ENCODE measurements around the gene TRMT11. TPM values are rescaled to one million over a fixed set of nuclear protein-coding genes. Genes with fewer than 3 reads are reported as not detected.
"Not testable (repeated sequence)": the region's sequence is repeated elsewhere in the genome, so short reads cannot be mapped to it uniquely, and the experiment has no call there.

The TRMT11 gene
- total RNA-seq, 2 experiments from 2014 or later, result 42.8 to 46.9 TPM

DNA sequence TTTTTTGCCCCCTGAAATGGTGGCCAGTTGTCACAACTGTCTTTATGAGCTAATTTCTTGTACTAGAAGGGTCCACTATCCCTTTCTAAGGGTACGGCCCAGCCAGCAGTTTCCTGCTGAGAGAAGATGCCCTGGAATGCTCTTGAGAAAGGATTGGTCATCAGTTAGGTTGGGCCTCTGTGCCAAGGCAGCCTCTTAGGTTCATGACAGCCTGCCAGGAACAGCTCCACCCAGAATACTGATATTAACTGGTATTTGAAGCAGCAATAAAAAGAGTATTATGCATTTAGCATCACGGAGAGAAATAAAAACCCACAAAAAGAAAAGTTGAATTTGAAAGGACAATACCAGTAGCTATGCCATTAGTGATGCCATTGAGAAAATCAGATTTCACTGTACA lies 38.7 kb upstream of the TRMT11 start:
- H3K9me3 Mint-ChIP-seq, result no peaks in the 10 kb centered on the region
- H3K27me3 Mint-ChIP-seq, result peaks cover 9% of the 10 kb centered on the region
- intact Hi-C loops (cut with micrococcal nuclease), result no loop called here
- H3K4me1 Mint-ChIP-seq (ENCODE audit: low read depth), result peaks cover 15% of the 10 kb centered on the region
- H3K27ac Mint-ChIP-seq, result no peak overlapping the region
- no peak overlapping the region for H3K4me3 Mint-ChIP-seq
- H3K36me3 Mint-ChIP-seq, result no peaks in the 10 kb centered on the region
- POLR2A ChIA-PET, result interaction anchor here (0.9 kb wide), 1 partner anchor 9 kb away, joined by 3 read pairs; the partner anchor contains the start of gene HINT3
- CTCF ChIA-PET, result interaction anchor here (3.7 kb wide), 1 partner anchor 9 kb away, joined by 26 read pairs; the partner anchor contains the start of gene HINT3
- DNase-seq, result no peak

DNA sequence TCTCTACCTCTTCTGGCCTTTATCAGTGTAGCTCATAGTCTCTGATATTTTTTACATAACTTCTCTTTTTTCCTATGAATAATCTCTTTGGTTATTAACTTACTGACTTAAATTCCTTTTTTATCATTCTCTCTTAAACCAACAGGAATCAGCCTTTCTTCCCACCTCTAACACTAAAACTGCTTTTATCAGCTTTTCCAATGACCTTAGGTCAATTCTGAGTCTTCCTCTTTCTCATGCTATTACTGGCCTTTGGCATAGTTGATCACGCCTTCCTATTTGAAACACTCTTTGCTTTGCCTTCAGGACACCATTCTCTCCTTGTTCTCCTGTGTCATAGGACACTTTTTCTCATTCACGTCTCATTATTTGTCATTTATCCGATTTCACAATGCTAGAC lies 37.9 kb upstream of the TRMT11 start:
- no peaks in the 10 kb centered on the region for H3K36me3 Mint-ChIP-seq
- ChIA-PET POLR2A (no interaction called here), CTCF (interaction anchor here (3.7 kb wide), 1 partner anchor 8 kb away, joined by 26 read pairs; the partner anchor contains the start of gene HINT3)
- intact Hi-C loops (cut with micrococcal nuclease), result no loop called here
- DNase-seq, result no peak
- no peak overlapping the region for H3K27ac Mint-ChIP-seq
- peaks cover 10% of the 10 kb centered on the region for H3K27me3 Mint-ChIP-seq
- no peaks in the 10 kb centered on the region for H3K9me3 Mint-ChIP-seq
- H3K4me1 Mint-ChIP-seq (ENCODE audit: low read depth), result peaks cover 15% of the 10 kb centered on the region
- H3K4me3 Mint-ChIP-seq, result no peak overlapping the region

GRCh38 chr6:125949069-125949468 lies 37.3 kb upstream of the TRMT11 start:
- intact Hi-C loops (cut with micrococcal nuclease), result no loop called here
- no peak overlapping the region for H3K27ac Mint-ChIP-seq
- ChIA-PET POLR2A (no interaction called here), CTCF (interaction anchor here (3.7 kb wide), 1 partner anchor 7 kb away, joined by 26 read pairs; the partner anchor contains the start of gene HINT3)
- no peaks in the 10 kb centered on the region for H3K36me3 Mint-ChIP-seq
- H3K27me3 Mint-ChIP-seq, result peaks cover 10% of the 10 kb centered on the region
- DNase-seq, result no peak
- H3K4me1 Mint-ChIP-seq (ENCODE audit: low read depth), result peaks cover 9% of the 10 kb centered on the region
- no peak overlapping the region for H3K4me3 Mint-ChIP-seq
- no peaks in the 10 kb centered on the region for H3K9me3 Mint-ChIP-seq

DNA sequence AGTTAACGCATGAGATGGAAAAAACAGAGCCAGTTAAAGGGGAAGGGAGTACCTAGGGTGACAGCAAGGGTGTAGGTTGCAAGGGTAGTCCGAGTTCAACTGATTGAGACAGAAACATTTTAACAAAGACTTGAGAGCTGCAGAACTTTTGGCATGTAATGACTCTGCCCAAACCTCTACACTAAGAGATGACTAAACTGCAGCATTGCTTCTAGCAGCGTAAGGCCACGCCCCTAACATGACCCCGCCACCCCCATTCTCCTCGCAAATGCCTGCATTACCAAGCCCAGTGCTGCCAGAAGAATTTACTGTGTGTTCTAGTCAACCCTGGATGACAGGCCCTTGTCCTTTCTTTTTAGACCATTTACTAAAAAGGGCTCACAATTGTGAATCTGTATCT lies 36.0 kb upstream of the TRMT11 start:
- H3K4me3 Mint-ChIP-seq, result no peak overlapping the region
- no peaks in the 10 kb centered on the region for H3K9me3 Mint-ChIP-seq
- POLR2A ChIA-PET, result no interaction called here
- peaks cover 6% of the 10 kb centered on the region for H3K4me1 Mint-ChIP-seq (ENCODE audit: low read depth)
- intact Hi-C loops (cut with micrococcal nuclease), result no loop called here
- H3K27ac Mint-ChIP-seq, result no peak overlapping the region
- H3K36me3 Mint-ChIP-seq, result no peaks in the 10 kb centered on the region
- H3K27me3 Mint-ChIP-seq, result peaks cover 10% of the 10 kb centered on the region
- CTCF ChIA-PET, result interaction anchor here (3.3 kb wide), 1 partner anchor 44 kb away, joined by 21 read pairs; no protein-coding TSS in a partner anchor
- peak; percentile 65 for DNase-seq

- H3K4me3 Mint-ChIP-seq; H3K9me3 Mint-ChIP-seq; intact Hi-C loops (cut with micrococcal nuclease); H3K27ac Mint-ChIP-seq; H3K4me1 Mint-ChIP-seq (ENCODE audit: low read depth); DNase-seq; H3K36me3 Mint-ChIP-seq; POLR2A ChIA-PET: not testable (repeated sequence)
- peaks cover 10% of the 10 kb centered on the region for H3K27me3 Mint-ChIP-seq
- CTCF ChIA-PET, result interaction anchor here (0.7 to 3.3 kb wide), 6 partner anchors 23 to 169 kb away, joined by 3 to 28 read pairs (median 8); no protein-coding TSS in a partner anchor
Observed at GRCh38 chr6:125950716-125951115, 35.6 kb upstream of the TRMT11 start.

GRCh38 chr6:125951323-125951722 lies 35.0 kb upstream of the TRMT11 start:
- H3K4me3 Mint-ChIP-seq, result no peak overlapping the region
- H3K27ac Mint-ChIP-seq, result no peak overlapping the region
- CTCF ChIA-PET, result interaction anchor here (0.7 to 3.3 kb wide), 8 partner anchors 11 to 170 kb away, joined by 3 to 28 read pairs (median 3); no protein-coding TSS in a partner anchor
- peaks cover 8% of the 10 kb centered on the region for H3K4me1 Mint-ChIP-seq (ENCODE audit: low read depth)
- DNase-seq, result no peak
- no peaks in the 10 kb centered on the region for H3K9me3 Mint-ChIP-seq
- peaks cover 10% of the 10 kb centered on the region for H3K27me3 Mint-ChIP-seq
- POLR2A ChIA-PET, result interaction anchor here (1.0 to 2.5 kb wide), 2 partner anchors 11 to 170 kb away, joined by 4 to 11 read pairs; no protein-coding TSS in a partner anchor
- H3K36me3 Mint-ChIP-seq, result no peaks in the 10 kb centered on the region
- intact Hi-C loops (cut with micrococcal nuclease), result no loop called here

GRCh38 chr6:125952764-125953501 lies 33.4 kb upstream of the TRMT11 start:
- CTCF ChIA-PET, result interaction anchor here (0.6 to 3.3 kb wide), 15 partner anchors 9 to 172 kb away, joined by 3 to 28 read pairs (median 5); partner anchors contain the start of gene NCOA7
- POLR2A ChIA-PET, result interaction anchor here (1.0 to 2.5 kb wide), 2 partner anchors 162 to 172 kb away, joined by 5 to 11 read pairs; partner anchors contain the start of gene NCOA7
- Mint-ChIP-seq H3K36me3 (no peaks in the 10 kb centered on the region), H3K27me3 (peaks cover 10% of the 10 kb centered on the region), H3K9me3 (no peaks in the 10 kb centered on the region), H3K27ac (no peak overlapping the region), H3K4me1 (ENCODE audit: low read depth) (peaks cover 6% of the 10 kb centered on the region), H3K4me3 (no peak overlapping the region)
- intact Hi-C loops (cut with micrococcal nuclease), result no loop called here
- peak; percentile 62 for DNase-seq

- H3K36me3 Mint-ChIP-seq, result no peaks in the 10 kb centered on the region
- CTCF ChIA-PET, result interaction anchor here (0.6 to 3.3 kb wide), 11 partner anchors 10 to 172 kb away, joined by 3 to 28 read pairs (median 6); partner anchors contain the start of gene NCOA7
- peak; percentile 25 for DNase-seq
- intact Hi-C loops (cut with micrococcal nuclease), result no loop called here
- H3K27me3 Mint-ChIP-seq, result peaks cover 10% of the 10 kb centered on the region
- H3K4me1 Mint-ChIP-seq (ENCODE audit: low read depth), result peaks cover 6% of the 10 kb centered on the region
- POLR2A ChIA-PET, result interaction anchor here (1.0 to 2.5 kb wide), 3 partner anchors 163 to 172 kb away, joined by 4 to 11 read pairs (median 5); partner anchors contain the start of gene NCOA7
- no peak overlapping the region for H3K27ac Mint-ChIP-seq
- no peaks in the 10 kb centered on the region for H3K9me3 Mint-ChIP-seq
- no peak overlapping the region for H3K4me3 Mint-ChIP-seq
Observed at GRCh38 chr6:125953502-125953875, 32.9 kb upstream of the TRMT11 start.

DNA sequence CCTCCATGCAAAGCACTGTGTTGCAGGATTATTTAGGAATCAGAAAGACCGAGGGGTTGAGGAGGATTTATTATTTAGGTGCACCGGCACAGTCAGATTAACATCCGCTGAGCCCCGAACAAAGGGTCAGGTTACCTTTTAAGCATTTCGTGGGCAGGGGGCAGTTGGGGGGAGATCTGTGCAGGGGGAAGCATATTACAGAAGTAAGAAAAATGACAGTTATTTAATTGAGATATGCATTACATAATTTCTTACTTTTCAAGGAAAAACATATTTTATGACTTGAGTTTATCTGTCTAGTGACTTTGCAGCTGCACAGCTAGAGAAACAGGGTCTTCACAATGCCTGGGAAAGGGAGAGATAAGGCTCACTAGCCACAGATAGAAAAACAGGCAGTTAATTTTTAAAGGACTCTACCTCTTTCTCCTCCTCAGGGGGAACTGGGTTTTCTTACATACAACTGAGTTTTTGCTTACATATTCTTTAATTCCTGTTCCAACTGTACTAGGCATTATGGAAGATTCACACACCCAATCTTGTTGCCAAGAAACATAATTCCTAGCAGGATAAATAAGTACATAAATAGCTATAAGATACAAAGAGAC lies 31.5 kb upstream of the TRMT11 start:
- Mint-ChIP-seq H3K36me3 (no peaks in the 10 kb centered on the region), H3K27ac (no peak overlapping the region), H3K4me1 (ENCODE audit: low read depth) (peaks cover 6% of the 10 kb centered on the region), H3K27me3 (peaks cover 7% of the 10 kb centered on the region), H3K4me3 (no peak overlapping the region), H3K9me3 (no peaks in the 10 kb centered on the region)
- no peak for DNase-seq
- ChIA-PET POLR2A (interaction anchor here (1.2 kb wide), 1 partner anchor 164 kb away, joined by 4 read pairs; the partner anchor contains the start of gene NCOA7), CTCF (interaction anchor here (1.6 to 5.9 kb wide), 8 partner anchors 8 to 207 kb away, joined by 6 to 106 read pairs (median 28); partner anchors contain the start of gene NCOA7)
- intact Hi-C loops (cut with micrococcal nuclease), result loop anchor here (5.0 kb wide), 1 partner anchor 653 kb away; the partner anchor contains the start of gene HDDC2

- intact Hi-C loops (cut with micrococcal nuclease), result loop anchor here (1.0 to 5.0 kb wide), 9 partner anchors 31 to 654 kb away; partner anchors contain the start of genes HDDC2 and TRMT11
- Mint-ChIP-seq H3K27ac (peak overlapping the region; percentile 43), H3K4me1 (ENCODE audit: low read depth) (peaks cover 6% of the 10 kb centered on the region), H3K4me3 (peak overlapping the region; percentile 58), H3K9me3 (no peaks in the 10 kb centered on the region), H3K36me3 (no peaks in the 10 kb centered on the region), H3K27me3 (peaks cover 6% of the 10 kb centered on the region)
- POLR2A ChIA-PET, result interaction anchor here (0.6 to 3.0 kb wide), 13 partner anchors 8 to 178 kb away, joined by 3 to 32 read pairs (median 4); partner anchors contain the start of genes NCOA7 and TRMT11
- no peak for DNase-seq
- CTCF ChIA-PET, result interaction anchor here (0.6 to 5.9 kb wide), 59 partner anchors 9 to 860 kb away, joined by 3 to 106 read pairs (median 6); partner anchors contain the start of genes HDDC2, NCOA7 and TRMT11
Observed at GRCh38 chr6:125955973-125956372, 30.4 kb upstream of the TRMT11 start.

DNA sequence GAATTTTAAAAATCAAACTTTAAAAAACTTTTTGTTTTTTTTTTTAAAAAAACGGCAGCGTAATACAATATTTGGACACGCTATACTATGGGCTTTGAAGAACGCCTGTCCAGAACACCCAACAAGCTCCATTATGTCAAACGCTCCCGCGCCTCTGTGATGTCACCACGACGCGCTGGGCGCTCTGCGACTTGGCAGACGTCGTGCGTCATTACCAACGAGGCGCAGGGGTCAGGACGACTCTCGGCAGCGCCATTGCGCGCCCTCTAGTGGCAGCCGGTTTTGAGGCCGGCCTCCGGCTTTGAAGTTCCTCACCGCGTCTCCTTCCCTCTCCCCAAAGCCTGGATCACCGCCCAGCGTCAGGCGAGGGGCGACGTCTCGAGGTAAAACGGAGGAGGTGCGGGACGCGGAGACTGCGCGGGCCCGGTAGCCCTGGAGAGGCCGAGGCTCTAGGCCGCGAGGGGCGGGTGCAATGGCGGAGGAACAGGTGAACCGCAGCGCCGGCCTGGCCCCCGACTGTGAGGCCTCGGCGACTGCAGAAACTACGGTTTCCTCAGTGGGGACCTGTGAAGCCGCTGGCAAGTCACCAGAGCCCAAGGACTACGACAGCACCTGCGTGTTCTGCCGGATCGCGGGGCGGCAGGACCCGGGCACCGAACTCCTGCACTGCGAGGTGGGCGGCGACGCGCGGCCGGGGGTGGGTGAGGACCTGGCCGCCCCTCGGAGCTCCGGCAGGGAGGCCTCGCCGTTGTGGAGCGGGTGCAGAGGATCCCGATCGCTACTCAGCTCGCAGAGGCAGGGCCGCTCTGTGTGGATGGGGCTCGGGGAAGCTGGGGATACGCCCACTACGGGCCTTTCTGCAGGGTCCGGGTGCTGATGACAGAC lies 29.6 kb upstream of the TRMT11 start, which contains the start of gene HINT3:
TSS of gene HINT3 (plus strand) at position 265 of the 885 bp plus-strand sequence. CDS start at position 473, 208 bp downstream.
- Mint-ChIP-seq H3K4me1 (ENCODE audit: low read depth) (peaks cover 6% of the 10 kb centered on the region), H3K4me3 (peak within 1 kb of the TSS; percentile 58), H3K9me3 (no peaks in the 10 kb centered on the region), H3K27ac (peak within 1 kb of the TSS; percentile 43), H3K27me3 (peaks cover 4% of the 10 kb centered on the region), H3K36me3 (no peaks in the 10 kb centered on the region)
- intact Hi-C loops (cut with micrococcal nuclease), result loop anchor here (1.0 to 5.0 kb wide), 9 partner anchors 30 to 654 kb away; partner anchors contain the start of genes HDDC2 and TRMT11
- POLR2A ChIA-PET, result interaction anchor here (0.6 to 3.0 kb wide), 13 partner anchors 9 to 178 kb away, joined by 3 to 32 read pairs (median 4); partner anchors contain the start of genes NCOA7 and TRMT11
- peak; percentile 99 for DNase-seq
- CTCF ChIA-PET, result interaction anchor here (0.6 to 5.9 kb wide), 66 partner anchors 8 to 861 kb away, joined by 3 to 106 read pairs (median 6); partner anchors contain the start of genes HDDC2, NCOA7 and TRMT11

Data from activated CD4-positive, alpha-beta memory T cell treated with anti-CD3 and anti-CD28 coated beads for 36 hours (primary cell).